ENCODE results near the gene EFNA4.

Gene EFNA4

GRCh38 chr1:155052439-155053395 lies 10.8 kb upstream of the EFNA4 start:
- DNase-seq = no peak

- DNase-seq = no peak
Observed at GRCh38 chr1:155053531-155054105, 9.9 kb upstream of the EFNA4 start.

GRCh38 chr1:155057104-155057503 lies 6.4 kb upstream of the EFNA4 start:
- DNase-seq = no peak

- DNase-seq = no peak
Observed at GRCh38 chr1:155057788-155058211, 5.7 kb upstream of the EFNA4 start.

- no peak for DNase-seq
Observed at GRCh38 chr1:155060736-155061135, 2.8 kb upstream of the EFNA4 start.

GRCh38 chr1:155061381-155062150 lies 2.0 kb upstream of the EFNA4 start:
- DNase-seq = peak; percentile 99

- no peak for DNase-seq
Observed at GRCh38 chr1:155062151-155062686, 1.3 kb upstream of the EFNA4 start.

GRCh38 chr1:155062702-155063411 lies 683 bp upstream of the EFNA4 start:
- peak; percentile 62 for DNase-seq

GRCh38 chr1:155064111-155064831 lies 731 bp downstream of the EFNA4 start:
- no peak for DNase-seq

- no peak for DNase-seq
Observed at GRCh38 chr1:155064832-155065429, 1.4 kb downstream of the EFNA4 start.

- no peak for DNase-seq
Observed at GRCh38 chr1:155066777-155067176, 3.2 kb downstream of the EFNA4 start.

GRCh38 chr1:155068599-155068998 lies 5.1 kb downstream of the EFNA4 start:
- DNase-seq = no peak

GRCh38 chr1:155069551-155070157 lies 6.1 kb downstream of the EFNA4 start:
- no peak for DNase-seq

GRCh38 chr1:155070158-155070621 lies 6.7 kb downstream of the EFNA4 start:
- DNase-seq = no peak

GRCh38 chr1:155070721-155071569 lies 7.4 kb downstream of the EFNA4 start:
- peak; percentile 66 for DNase-seq

- no peak for DNase-seq
Observed at GRCh38 chr1:155071701-155072100, 8.2 kb downstream of the EFNA4 start.

GRCh38 chr1:155072531-155073289 lies 9.2 kb downstream of the EFNA4 start:
- DNase-seq = no peak

GRCh38 chr1:155073377-155074242 lies 10.1 kb downstream of the EFNA4 start:
- no peak for DNase-seq
